Loucy (cell line): Measurements from ENCODE around the gene PTPRK.

ENCODE experiments used
- CTCF ChIP-seq: fragments of 200-600 bp; sonication (generic); conservative IDR thresholded peaks from 2 replicates; pipeline ENCODE4 v1.5.1; 2014; ENCODE audit warnings: mild to moderate bottlenecking, antibody characterized with exemption, low read length
- EZH2phosphoT487 ChIP-seq: fragments of 200-600 bp; IDR thresholded peaks from 2 replicates; pipeline ENCODE4 v1.6.1; 2018; ENCODE audit warnings: antibody characterized with exemption, mild to moderate bottlenecking, moderate library complexity, borderline replicate concordance

- TF ChIP-seq CTCF (no peak), EZH2phosphoT487 (no peak)
Measured at GRCh38 chr6:128152551-128152950, 367.8 kb downstream of the PTPRK start.
